Measurements from ENCODE around the gene TPCN1.

- TF ChIP-seq, protein P1, sequence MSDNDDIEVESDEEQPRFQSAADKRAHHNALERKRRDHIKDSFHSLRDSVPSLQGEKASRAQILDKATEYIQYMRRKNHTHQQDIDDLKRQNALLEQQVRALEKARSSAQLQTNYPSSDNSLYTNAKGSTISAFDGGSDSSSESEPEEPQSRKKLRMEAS (IDR thresholded peaks at IDR 0.05; ENCODE audit: low read depth), result no peak
- TF ChIP-seq FOXM1 (IDR thresholded peaks at IDR 0.05; ENCODE audit: low read depth), result no peak
- no peak for TF ChIP-seq EP300 (IDR thresholded peaks at IDR 0.05; ENCODE audit: borderline replicate concordance in 1 of 2, low read depth in 1 of 2, low read length in 1 of 2)
- TF ChIP-seq, protein P2, sequence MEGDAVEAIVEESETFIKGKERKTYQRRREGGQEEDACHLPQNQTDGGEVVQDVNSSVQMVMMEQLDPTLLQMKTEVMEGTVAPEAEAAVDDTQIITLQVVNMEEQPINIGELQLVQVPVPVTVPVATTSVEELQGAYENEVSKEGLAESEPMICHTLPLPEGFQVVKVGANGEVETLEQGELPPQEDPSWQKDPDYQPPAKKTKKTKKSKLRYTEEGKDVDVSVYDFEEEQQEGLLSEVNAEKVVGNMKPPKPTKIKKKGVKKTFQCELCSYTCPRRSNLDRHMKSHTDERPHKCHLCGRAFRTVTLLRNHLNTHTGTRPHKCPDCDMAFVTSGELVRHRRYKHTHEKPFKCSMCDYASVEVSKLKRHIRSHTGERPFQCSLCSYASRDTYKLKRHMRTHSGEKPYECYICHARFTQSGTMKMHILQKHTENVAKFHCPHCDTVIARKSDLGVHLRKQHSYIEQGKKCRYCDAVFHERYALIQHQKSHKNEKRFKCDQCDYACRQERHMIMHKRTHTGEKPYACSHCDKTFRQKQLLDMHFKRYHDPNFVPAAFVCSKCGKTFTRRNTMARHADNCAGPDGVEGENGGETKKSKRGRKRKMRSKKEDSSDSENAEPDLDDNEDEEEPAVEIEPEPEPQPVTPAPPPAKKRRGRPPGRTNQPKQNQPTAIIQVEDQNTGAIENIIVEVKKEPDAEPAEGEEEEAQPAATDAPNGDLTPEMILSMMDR (IDR thresholded peaks at IDR 0.05), result no peak
- no peak for TF ChIP-seq CHD2 (IDR thresholded peaks at IDR 0.05; ENCODE audit: low read length, partially characterized antibody)
- TF ChIP-seq SIN3A (IDR thresholded peaks at IDR 0.05; ENCODE audit: borderline replicate concordance, low read depth, low read length), result no peak
- TF ChIP-seq, protein P3, sequence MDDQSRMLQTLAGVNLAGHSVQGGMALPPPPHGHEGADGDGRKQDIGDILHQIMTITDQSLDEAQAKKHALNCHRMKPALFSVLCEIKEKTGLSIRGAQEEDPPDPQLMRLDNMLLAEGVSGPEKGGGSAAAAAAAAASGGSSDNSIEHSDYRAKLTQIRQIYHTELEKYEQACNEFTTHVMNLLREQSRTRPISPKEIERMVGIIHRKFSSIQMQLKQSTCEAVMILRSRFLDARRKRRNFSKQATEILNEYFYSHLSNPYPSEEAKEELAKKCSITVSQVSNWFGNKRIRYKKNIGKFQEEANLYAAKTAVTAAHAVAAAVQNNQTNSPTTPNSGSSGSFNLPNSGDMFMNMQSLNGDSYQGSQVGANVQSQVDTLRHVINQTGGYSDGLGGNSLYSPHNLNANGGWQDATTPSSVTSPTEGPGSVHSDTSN (IDR thresholded peaks at IDR 0.05), result no peak
- no peak for TF ChIP-seq POLR2AphosphoS5 (IDR thresholded peaks at IDR 0.05; ENCODE audit: low read depth, low read length)
- no peak for TF ChIP-seq RCOR1 (IDR thresholded peaks at IDR 0.05; ENCODE audit: low read length)
- no peak for TF ChIP-seq RFX5 (IDR thresholded peaks at IDR 0.05; ENCODE audit: low read length)
These were observed 81.8 kb downstream of the TPCN1 start for GRCh38 chr12:113302886-113303640.
